NCI-H510A (cell line): ENCODE results near the gene CSTA.
"Not testable (repeated sequence)": the region's sequence is repeated elsewhere in the genome, so short reads cannot be mapped to it uniquely, and the experiment has no call there.

Experiments used
- DNase-seq: peaks from one replicate; lab custom pipeline; 2025; lab: John Stamatoyannopoulos, UW

CSTA gene

GRCh38 chr3:122322095-122323075, 2.7 kb upstream of the CSTA start:
- no peak for DNase-seq

- DNase-seq: no peak
Measured at GRCh38 chr3:122325769-122326168, 721 bp downstream of the CSTA start.

GRCh38 chr3:122331886-122332285, 6.8 kb downstream of the CSTA start:
- no peak for DNase-seq

GRCh38 chr3:122332551-122332950, 7.5 kb downstream of the CSTA start:
- DNase-seq: no peak

GRCh38 chr3:122342803-122343202, 17.8 kb downstream of the CSTA start:
- no peak for DNase-seq

- DNase-seq: no peak
Measured at GRCh38 chr3:122343654-122344053, 18.6 kb downstream of the CSTA start.

GRCh38 chr3:122349171-122349570, 24.1 kb downstream of the CSTA start:
- DNase-seq: no peak

- no peak for DNase-seq
Measured at GRCh38 chr3:122350814-122351418, 25.9 kb downstream of the CSTA start.

GRCh38 chr3:122351612-122352011, 26.6 kb downstream of the CSTA start:
- no peak for DNase-seq

- DNase-seq: no peak
Measured at GRCh38 chr3:122353215-122353614, 28.2 kb downstream of the CSTA start.

GRCh38 chr3:122353893-122354401, 28.9 kb downstream of the CSTA start:
- no peak for DNase-seq

GRCh38 chr3:122355612-122356011, 30.6 kb downstream of the CSTA start:
- DNase-seq: no peak

- no peak for DNase-seq
Measured at GRCh38 chr3:122356402-122356801, 31.4 kb downstream of the CSTA start.

GRCh38 chr3:122357828-122358702, 33.0 kb downstream of the CSTA start:
- DNase-seq: no peak

GRCh38 chr3:122358703-122359032, 33.6 kb downstream of the CSTA start:
- DNase-seq: no peak

GRCh38 chr3:122362026-122362425, 37.0 kb downstream of the CSTA start:
- no peak for DNase-seq

- DNase-seq: no peak
Measured at GRCh38 chr3:122364490-122364889, 39.4 kb downstream of the CSTA start.

GRCh38 chr3:122365073-122365472, 40.0 kb downstream of the CSTA start:
- DNase-seq: no peak

- not testable (repeated sequence) for DNase-seq
Measured at GRCh38 chr3:122365582-122366378, 40.7 kb downstream of the CSTA start.

GRCh38 chr3:122366379-122366749, 41.3 kb downstream of the CSTA start:
- DNase-seq: no peak

- no peak for DNase-seq
Measured at GRCh38 chr3:122374034-122374433, 49.0 kb downstream of the CSTA start.
